ENCODE results near the gene SENP3.

Gene SENP3

DNA sequence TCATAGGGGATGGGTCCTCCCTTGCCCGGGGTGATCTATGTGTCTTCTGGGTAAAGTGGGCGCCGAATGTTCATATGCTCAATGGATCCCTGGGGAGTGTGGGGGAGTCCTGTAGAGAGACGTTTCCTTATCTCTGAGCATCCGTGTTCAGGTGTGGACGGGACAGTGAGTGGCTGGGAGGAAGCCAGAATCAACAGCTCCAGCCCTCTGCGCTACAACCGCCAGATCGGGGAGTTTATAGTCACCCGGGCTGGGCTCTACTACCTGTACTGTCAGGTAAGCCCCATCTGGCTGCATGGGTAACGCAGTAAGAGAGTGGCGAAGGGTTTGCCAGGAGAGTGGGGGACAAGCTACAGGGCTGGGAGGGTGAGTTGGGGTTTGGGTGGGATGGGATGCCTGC lies 5.1 kb upstream of the SENP3 start:
- no peak for DNase-seq (ENCODE audit: low read depth in 3 of 3)

DNA sequence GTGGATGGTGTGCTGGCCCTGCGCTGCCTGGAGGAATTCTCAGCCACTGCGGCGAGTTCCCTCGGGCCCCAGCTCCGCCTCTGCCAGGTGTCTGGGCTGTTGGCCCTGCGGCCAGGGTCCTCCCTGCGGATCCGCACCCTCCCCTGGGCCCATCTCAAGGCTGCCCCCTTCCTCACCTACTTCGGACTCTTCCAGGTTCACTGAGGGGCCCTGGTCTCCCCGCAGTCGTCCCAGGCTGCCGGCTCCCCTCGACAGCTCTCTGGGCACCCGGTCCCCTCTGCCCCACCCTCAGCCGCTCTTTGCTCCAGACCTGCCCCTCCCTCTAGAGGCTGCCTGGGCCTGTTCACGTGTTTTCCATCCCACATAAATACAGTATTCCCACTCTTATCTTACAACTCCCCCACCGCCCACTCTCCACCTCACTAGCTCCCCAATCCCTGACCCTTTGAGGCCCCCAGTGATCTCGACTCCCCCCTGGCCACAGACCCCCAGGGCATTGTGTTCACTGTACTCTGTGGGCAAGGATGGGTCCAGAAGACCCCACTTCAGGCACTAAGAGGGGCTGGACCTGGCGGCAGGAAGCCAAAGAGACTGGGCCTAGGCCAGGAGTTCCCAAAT lies 4.5 kb upstream of the SENP3 start:
- no peak for DNase-seq (ENCODE audit: low read depth in 3 of 3)

GRCh38 chr17:7557775-7558543 lies 3.8 kb upstream of the SENP3 start:
- DNase-seq (ENCODE audit: low read depth in 3 of 3) = no peak

DNA sequence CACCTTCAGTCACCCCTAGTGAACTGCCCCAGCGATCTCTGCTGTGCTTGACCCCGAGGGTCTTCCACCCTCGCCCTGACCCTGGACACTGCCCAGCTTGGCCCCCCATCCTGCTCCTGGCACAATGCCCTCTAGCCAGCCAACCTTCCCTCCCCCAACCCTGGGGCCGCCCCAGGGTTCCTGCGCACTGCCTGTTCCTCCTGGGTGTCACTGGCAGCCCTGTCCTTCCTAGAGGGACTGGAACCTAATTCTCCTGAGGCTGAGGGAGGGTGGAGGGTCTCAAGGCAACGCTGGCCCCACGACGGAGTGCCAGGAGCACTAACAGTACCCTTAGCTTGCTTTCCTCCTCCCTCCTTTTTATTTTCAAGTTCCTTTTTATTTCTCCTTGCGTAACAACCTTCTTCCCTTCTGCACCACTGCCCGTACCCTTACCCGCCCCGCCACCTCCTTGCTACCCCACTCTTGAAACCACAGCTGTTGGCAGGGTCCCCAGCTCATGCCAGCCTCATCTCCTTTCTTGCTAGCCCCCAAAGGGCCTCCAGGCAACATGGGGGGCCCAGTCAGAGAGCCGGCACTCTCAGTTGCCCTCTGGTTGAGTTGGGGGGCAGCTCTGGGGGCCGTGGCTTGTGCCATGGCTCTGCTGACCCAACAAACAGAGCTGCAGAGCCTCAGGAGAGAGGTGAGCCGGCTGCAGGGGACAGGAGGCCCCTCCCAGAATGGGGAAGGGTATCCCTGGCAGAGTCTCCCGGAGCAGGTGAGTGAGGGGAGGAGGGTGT lies 3.0 kb upstream of the SENP3 start, which contains the start of gene TNFSF13:
Gene TNFSF13 (plus strand): TSS at position 207 of the 776 bp plus-strand sequence. CDS start 290 bp downstream, at position 497.
- no peak for DNase-seq (ENCODE audit: low read depth in 3 of 3)

GRCh38 chr17:7559320-7560171 lies 2.2 kb upstream of the SENP3 start:
- DNase-seq (ENCODE audit: low read depth in 3 of 3) = no peak

- peak in 1 of 3 experiments; percentile 63 for DNase-seq (ENCODE audit: low read depth in 3 of 3)
Measured at GRCh38 chr17:7560172-7561027, 1.3 kb upstream of the SENP3 start.

DNA sequence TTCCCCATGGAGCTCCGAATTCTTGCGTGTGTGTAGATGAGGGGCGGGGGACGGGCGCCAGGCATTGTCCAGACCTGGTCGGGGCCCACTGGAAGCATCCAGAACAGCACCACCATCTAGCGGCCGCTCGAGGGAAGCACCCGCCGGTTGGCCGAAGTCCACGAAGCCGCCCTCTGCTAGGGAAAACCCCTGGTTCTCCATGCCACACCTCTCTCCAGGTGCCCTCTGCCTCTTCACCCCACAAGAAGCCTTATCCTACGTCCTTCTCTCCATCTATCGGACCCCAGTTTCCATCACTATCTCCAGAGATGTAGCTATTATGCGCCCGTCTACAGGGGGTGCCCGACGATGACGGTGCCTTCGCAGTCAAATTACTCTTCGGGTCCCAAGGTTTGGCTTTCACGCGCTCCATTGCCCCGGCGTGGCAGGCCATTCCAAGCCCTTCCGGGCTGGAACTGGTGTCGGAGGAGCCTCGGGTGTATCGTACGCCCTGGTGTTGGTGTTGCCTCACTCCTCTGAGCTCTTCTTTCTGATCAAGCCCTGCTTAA lies 617 bp upstream of the SENP3 start:
- peak; percentile 76 to 87 (median 78) for DNase-seq (ENCODE audit: low read depth in 3 of 3)

DNA sequence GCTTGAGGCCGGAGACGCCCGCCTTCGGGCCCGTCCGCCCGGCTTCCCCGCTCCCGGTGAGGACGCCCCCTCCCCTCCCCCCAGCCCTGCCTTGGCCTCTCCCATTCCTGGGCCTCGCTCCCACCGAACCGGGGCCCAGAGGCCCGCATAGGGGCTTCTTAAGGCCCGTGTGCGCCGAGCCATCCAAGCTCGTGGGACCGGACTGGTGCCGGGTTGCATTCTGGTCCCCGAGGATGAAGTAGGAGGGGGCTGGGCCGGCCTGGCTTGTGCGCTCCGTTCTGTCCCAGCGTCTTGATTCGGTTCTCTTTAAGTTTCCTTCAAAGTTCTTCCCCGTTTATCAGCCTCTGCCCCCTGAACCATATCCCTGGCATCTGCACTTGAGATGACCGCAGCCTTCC lies 488 bp downstream of the SENP3 start:
- DNase-seq (ENCODE audit: low read depth in 3 of 3) = no peak

GRCh38 chr17:7563115-7563869 lies 1.6 kb downstream of the SENP3 start:
- DNase-seq (ENCODE audit: low read depth in 3 of 3) = no peak

DNA sequence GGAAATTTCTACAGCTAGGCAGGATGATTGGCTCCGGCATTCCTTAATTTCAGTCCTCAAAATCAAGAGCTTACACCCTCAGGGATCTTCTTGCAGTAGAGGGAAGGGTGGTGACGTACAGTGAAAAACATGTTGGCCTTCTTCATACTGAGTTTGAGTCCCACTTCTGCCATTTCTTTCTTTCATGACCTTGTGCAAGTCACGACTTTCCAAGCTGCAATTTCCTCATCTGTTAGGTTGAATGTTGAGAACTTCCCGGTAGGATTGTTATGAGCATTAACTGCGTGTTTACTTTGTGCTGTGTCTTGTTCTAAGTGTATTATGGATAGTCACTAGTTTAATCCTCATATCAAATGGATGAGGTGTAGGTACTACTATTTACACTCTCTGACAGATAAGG lies 7.9 kb downstream of the SENP3 start:
- DNase-seq (ENCODE audit: low read depth in 3 of 3) = no peak

DNA sequence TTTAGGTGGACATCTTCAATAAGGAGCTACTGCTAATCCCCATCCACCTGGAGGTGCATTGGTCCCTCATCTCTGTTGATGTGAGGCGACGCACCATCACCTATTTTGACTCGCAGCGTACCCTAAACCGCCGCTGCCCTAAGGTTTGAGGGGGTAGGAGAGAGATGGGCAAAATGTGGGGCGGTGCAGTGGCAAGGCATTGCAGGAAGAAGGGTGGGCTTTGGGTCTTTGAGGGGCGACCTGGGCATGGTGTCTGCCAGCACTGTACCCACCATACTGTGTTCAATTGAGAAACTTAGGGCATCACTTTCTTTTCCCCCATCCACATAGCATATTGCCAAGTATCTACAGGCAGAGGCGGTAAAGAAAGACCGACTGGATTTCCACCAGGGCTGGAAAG lies 8.6 kb downstream of the SENP3 start:
- DNase-seq (ENCODE audit: low read depth in 3 of 3) = no peak

- peak in 1 of 3 experiments; percentile 98 for DNase-seq (ENCODE audit: low read depth in 3 of 3)
Measured at GRCh38 chr17:7572338-7572587, 10.5 kb downstream of the SENP3 start.

- DNase-seq (ENCODE audit: low read depth in 3 of 3) = peak in 2 of 3 experiments; percentile 99 to 100
Measured at GRCh38 chr17:7572588-7573323, 11.0 kb downstream of the SENP3 start.

- DNase-seq (ENCODE audit: low read depth in 3 of 3) = peak; percentile 81 to 88 (median 82)
Measured at GRCh38 chr17:7573324-7574080, 11.8 kb downstream of the SENP3 start.

GRCh38 chr17:7574176-7574953 lies 12.6 kb downstream of the SENP3 start:
- no peak for DNase-seq (ENCODE audit: low read depth in 3 of 3)

DNA sequence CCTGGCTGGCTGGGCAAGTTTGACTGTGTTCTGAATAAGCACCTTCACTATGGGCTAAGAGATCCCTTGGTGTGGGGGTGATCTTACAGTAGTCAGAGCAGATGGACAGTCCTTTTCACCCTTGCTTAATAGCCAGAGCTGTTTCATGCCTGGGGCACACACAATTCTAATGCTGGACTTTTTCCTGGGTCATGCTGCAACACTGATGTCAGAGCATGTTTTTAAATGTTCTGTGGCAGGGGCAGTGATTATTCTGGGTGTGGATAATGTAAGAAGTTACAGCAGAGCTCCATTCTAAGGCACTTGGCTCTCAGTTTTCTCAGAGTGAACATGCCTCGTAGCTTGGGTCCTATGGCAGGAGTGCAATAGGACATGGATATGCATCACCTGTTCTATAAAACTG lies 13.8 kb downstream of the SENP3 start:
- no peak for DNase-seq (ENCODE audit: low read depth in 3 of 3)

- DNase-seq (ENCODE audit: low read depth in 3 of 3) = no peak
Measured at GRCh38 chr17:7575959-7576358, 14.2 kb downstream of the SENP3 start.
